RWPE1 (cell line): ENCODE measurements around the gene MAP7D1.

Source experiments
- CTCF ChIA-PET: fragments of 350-600 bp; sonication (Branson Sonifier 250); formaldehyde crosslinking; extraction: SDS; loops from one replicate; lab custom pipeline; 2021; lab: Yijun Ruan, JAX
- POLR2A ChIA-PET: fragments of 400-600 bp; formaldehyde crosslinking; extraction: SDS; loops from one replicate; lab custom pipeline; 2020; ENCODE audit warnings: antibody characterized with exemption; ENCODE audit not compliant: low non-redundant PET; lab: Yijun Ruan, JAX
- DNase-seq: peaks from one replicate; pipeline ENCODE4 v3.0.0; 2012; ENCODE audit warnings: low spot score
- H3K27ac ChIP-seq: fragments of 450-650 bp; 2 replicates; pipeline ENCODE4 v1.5.1; 2017
- CTCF ChIP-seq: fragments of 450-650 bp; conservative IDR thresholded peaks from 2 replicates; pipeline ENCODE4 v1.5.1; 2017; ENCODE audit warnings: low read depth, mild to moderate bottlenecking

The MAP7D1 gene

GRCh38 chr1:36153476-36153875, 2.5 kb upstream of the MAP7D1 start:
- POLR2A ChIA-PET: no interaction called here
- CTCF ChIA-PET: no interaction called here

DNA sequence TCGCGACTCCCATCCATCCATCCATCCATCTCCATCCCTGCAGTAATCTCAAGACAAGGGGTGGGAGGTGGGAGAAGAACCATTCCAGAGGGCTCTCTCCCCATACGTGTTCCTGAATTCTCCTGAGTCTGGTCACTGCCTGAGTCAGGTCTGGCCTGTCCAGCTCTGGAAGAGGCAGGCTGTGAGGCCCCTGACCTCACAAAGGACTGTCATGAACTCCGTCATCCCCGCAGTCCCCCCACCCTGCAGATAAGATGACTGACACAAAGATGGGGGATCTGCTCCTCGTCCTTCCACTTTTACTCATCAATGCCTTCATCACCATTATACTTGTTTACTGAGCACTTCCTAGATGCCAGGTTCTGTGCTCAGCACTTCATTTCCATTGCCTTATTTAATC, 1.6 kb upstream of the MAP7D1 start:
- DNase-seq: no peak
- TF ChIP-seq CTCF: no peak
- CTCF ChIA-PET: no interaction called here
- peak overlapping the region; percentile 99 for H3K27ac ChIP-seq
- POLR2A ChIA-PET: no interaction called here

More at GRCh38 chr1:36153476-36153875, 2.5 kb upstream of the MAP7D1 start:
- DNase-seq: no peak
- TF ChIP-seq CTCF: no peak
- peak overlapping the region; percentile 99 for H3K27ac ChIP-seq

DNA sequence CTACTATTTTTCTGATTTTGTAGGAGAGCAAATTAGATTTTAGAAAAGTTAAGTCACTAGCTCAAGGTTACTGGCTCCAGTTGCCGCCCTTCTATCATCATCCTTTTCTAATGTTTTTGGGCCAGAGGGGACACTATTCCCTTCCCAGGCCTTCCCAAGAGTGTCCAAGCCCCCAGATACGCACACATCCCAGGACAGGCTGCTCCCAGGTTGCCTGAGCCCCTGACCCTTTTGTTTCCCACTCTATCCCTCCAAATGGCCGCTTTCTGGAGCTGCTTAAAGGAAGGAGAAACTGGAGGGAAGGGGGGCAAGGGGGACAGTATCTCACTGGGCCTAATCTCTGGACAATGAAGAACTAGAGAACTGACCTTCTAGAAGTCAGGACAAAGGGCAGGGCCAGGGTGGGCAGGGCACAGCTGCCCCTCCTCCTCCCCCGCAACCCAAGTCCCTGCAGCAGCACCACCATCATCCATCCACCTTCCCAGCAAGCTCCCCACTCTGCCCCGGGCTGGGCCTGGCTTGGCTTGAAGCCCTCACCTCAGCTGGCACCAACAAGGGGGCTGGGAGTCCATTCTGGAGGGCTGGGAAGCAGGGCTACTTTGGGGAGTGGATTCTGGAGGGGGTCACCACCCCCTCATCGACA, 1.1 kb upstream of the MAP7D1 start:
- ChIA-PET CTCF (no interaction called here), POLR2A (no interaction called here)
- TF ChIP-seq CTCF: no peak
- peak overlapping the region; percentile 99 for H3K27ac ChIP-seq
- no peak for DNase-seq

GRCh38 chr1:36156329-36157114, 562 bp downstream of the MAP7D1 start:
- no peak for DNase-seq
- ChIA-PET POLR2A (interaction anchor here (0.6 to 0.8 kb wide), 2 partner anchors 31 to 125 kb away, joined by 3 to 4 read pairs; no protein-coding TSS in a partner anchor), CTCF (interaction anchor here (1.1 kb wide), 1 partner anchor 32 kb away, joined by 4 read pairs; no protein-coding TSS in a partner anchor)
- no peak for TF ChIP-seq CTCF
- H3K27ac ChIP-seq: peak overlapping the region; percentile 99

DNA sequence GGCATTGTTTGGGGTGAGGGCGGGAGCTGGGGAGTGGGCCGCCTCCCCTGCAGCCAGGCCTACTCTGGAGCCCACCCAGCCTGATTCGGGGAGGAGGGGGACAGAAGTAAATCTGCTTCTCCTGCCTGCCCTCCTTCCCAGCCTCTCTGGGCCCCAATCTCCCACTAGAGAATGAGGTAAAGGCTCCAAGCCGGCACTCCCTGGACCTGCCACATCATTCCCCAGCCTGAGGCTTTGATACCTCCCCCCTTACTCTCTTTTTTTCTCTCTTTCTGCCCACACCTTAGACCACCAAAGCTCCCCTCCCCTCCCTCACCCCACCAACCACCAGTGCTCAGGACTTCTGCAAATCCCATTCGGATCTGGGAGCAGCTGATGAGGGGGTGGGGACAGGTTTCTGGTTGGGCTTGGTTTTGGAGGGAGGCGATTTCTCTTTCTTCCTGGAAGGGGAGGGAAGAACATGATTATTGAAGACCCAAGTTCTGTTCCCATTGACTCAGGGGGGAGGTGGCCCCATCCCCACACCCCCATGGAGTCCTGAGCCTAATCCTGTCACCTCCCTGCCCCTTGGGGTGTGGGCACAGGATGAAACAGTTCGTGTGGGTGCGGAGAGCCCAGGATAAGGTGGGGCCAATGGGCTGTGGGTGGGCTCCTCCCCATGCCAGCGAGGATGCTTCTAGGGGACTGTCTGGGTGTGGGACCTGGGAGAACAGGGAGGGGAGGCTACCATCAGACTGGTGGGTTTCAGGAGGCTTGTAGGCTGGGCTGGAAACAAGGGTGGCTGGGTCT, 1.3 kb downstream of the MAP7D1 start:
- peak overlapping the region; percentile 99 for H3K27ac ChIP-seq
- ChIA-PET CTCF (no interaction called here), POLR2A (interaction anchor here (0.6 to 0.8 kb wide), 2 partner anchors 30 to 124 kb away, joined by 3 to 4 read pairs; no protein-coding TSS in a partner anchor)
- no peak for DNase-seq
- TF ChIP-seq CTCF: no peak
